Coronary artery (tissue), 2 donors: Measurements from ENCODE around the gene VAMP5.
A peak's percentile ranks its signal among the peaks of the same experiment; 100 is the strongest.

Experiments
- DNase-seq: peaks from one replicate; pipeline ENCODE4 v3.0.0-alpha.2; 2017; ENCODE audit warnings: low spot score
- H3K27ac ChIP-seq, 2 donors: fragments of 200-600 bp; sonication (generic); one replicate each; pipeline ENCODE4 v1.5.1; 2016 to 2019
- H3K4me3 ChIP-seq: fragments of 200-600 bp; sonication (generic); 2 replicates; pipeline ENCODE4 v1.5.1; 2016; ENCODE audit warnings: mild to moderate bottlenecking, moderate library complexity
- TF ChIP-seq, protein P1 (sequence below): fragments of 200-600 bp; sonication (generic); IDR thresholded peaks from one replicate; pipeline ENCODE4 v1.5.1; 2019; ENCODE audit warnings: antibody characterized with exemption

VAMP5 gene, protein sequence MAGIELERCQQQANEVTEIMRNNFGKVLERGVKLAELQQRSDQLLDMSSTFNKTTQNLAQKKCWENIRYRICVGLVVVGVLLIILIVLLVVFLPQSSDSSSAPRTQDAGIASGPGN

DNA sequence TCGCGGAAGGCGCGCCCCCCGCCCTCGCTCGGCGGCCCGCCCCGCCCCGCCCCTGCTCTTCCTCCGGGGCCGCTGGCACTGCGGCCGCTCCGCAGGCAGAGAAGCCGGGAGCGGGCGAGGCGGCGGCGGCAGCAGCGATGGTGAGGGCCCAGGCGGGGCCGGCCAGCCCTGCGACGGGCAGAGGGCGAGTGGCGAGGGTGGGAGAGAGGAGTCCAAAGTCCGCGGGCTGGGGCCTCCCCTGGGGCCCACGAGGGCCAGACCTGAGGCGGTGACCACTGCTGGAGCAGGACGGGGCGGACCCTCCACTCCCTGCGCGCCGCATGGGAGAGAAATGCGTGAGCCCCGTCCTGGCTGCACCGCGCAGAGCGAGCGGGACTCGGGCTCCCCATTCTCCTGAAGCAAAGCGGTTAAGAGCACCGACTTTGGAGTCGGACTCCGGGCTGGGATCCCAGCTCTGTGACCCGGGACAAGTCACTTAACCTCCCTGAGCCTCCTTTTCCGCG, at the start of gene VAMP5:
Gene VAMP5 (plus strand): TSS at position 78 of the 503 bp plus-strand sequence. CDS start 60 bp downstream, at position 138.
- DNase-seq, result no peak

DNA sequence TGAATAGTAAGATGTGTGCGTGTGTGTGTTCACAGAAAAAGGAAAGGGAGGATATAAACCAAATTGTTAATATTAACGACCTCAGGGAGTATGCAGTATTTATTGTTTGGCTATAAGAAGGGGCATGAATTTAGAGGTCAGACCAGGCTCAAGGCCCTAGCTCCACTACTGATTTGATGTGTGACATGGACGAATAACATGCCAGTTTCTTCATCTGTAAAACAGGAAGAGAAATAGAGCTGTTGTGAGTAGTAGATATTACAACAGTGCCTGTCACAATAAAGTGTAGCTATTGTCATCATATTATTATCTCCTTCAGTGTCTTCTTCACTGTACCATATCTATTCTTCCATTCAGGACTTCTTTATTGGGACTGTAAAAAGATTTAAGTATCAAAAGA, 49.4 kb upstream of the VAMP5 start:
- TF ChIP-seq, protein P1, sequence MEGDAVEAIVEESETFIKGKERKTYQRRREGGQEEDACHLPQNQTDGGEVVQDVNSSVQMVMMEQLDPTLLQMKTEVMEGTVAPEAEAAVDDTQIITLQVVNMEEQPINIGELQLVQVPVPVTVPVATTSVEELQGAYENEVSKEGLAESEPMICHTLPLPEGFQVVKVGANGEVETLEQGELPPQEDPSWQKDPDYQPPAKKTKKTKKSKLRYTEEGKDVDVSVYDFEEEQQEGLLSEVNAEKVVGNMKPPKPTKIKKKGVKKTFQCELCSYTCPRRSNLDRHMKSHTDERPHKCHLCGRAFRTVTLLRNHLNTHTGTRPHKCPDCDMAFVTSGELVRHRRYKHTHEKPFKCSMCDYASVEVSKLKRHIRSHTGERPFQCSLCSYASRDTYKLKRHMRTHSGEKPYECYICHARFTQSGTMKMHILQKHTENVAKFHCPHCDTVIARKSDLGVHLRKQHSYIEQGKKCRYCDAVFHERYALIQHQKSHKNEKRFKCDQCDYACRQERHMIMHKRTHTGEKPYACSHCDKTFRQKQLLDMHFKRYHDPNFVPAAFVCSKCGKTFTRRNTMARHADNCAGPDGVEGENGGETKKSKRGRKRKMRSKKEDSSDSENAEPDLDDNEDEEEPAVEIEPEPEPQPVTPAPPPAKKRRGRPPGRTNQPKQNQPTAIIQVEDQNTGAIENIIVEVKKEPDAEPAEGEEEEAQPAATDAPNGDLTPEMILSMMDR, result no peak
- Histone ChIP-seq H3K27ac (peak overlapping the region; percentile 29 to 50), H3K4me3 (no peak overlapping the region)
- no peak for DNase-seq

More for the DNA sequence above, at the start of gene VAMP5:
- Histone ChIP-seq H3K4me3 (peak within 1 kb of the TSS; percentile 92), H3K27ac (peak within 1 kb of the TSS; percentile 83 to 96)
- TF ChIP-seq, protein P1, result no peak

DNA sequence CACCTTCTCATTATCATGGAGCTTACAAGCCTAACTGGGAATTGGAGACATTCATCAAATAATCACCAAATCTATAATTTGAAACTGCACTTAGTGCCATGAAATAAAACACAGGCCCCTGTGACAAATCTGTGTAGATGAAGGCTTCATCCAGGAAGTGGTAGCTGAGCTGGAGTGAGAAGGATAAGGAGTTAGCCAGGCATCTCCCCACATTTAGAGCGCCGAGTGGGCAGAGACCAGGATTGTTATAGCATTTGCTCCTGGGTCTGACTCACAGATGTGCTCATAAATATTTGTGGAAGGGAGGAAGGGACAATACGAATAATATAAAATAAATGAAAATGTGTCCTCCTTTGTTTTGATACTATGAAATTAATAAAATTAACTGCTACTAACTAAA, 47.8 kb upstream of the VAMP5 start:
- H3K27ac ChIP-seq, result peak overlapping the region; percentile 97 to 100
- H3K4me3 ChIP-seq, result no peak overlapping the region
- TF ChIP-seq, protein P1, result no peak
- DNase-seq, result no peak

DNA sequence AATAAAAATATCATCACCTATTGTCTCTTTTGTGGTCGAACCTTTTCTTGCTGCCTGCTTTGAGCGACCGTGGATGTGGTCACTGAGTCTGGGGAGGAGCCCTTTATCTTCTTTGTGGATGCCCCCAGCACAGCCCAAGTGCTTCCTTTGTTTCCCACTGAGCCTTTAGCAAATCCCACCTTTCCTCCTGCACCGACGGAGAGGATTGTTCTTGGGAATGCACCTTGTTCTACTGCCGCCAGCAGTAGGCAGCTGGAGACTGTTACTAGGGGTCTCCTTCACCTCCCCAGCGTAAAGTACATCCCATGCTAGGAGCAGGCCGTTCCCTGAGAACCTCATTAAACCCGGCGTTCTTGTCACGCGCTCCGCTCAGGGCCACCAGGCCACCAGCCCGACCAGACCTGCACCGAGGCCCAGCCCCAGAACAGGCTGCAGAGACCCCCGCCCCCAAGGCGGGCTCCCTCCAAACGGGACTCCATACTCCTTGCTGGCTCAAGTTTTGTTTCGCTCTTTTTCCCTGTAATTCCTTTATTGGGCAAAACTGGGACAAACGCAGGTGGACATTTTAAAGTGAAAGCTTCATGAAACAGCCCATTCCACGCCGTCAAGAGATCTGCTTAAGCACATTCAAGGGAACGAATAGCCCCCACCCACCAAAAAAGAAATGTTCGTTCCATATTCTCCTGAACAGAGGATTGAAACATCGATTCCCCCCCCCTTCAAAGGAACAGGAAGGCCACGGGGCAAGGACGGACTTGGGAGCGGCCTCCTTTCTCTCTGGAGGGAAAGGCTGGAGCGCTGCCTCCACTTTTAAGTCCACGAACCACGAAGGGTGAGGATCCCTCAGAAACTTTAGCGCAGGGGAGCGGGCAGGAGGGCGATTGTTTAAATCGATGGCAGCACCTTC, 46.4 kb upstream of the VAMP5 start:
- peak; percentile 81 for DNase-seq
- Histone ChIP-seq H3K27ac (peak overlapping the region; percentile 97 to 100), H3K4me3 (peak overlapping the region; percentile 91)
- TF ChIP-seq, protein P1, result no peak

DNA sequence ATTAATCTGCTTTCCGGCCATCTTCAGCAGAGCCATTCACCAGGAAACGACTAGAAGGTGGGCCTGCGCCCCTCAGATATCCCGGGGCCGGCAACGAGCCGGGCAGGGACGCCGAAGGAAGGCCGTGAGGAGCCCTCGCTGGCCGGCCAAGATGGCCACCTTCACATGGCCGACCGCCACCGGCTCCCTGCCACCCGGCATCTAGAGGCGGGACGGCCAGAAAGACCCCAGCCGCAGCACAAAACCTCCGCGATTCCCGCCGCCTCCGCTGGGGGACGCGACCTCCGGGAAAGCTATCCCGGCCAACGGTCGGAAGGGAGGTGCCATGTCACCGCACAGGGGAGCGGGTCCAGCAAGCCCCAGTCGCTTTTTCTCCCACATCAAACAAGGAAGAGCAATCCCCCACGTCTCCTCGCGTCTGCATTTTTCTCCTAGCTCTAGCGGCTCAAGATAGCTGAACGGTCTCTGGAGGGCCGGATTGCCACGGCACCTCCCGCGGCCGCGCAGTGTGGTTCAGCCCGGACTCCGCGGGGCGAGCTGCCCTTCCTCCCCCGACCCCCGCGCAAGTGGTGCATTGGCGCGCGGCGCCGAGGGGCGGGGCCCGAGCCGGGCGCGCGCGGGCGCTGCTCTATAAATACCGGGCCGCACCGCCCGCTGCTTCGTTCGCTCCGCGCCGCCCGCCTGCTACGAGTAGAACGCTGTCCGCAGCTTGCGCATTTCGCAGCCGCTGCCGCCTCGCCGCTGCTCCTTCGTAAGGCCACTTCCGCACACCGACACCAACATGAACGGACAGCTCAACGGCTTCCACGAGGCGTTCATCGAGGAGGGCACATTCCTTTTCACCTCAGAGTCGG, 45.5 kb upstream of the VAMP5 start, which contains the start of gene MAT2A:
Gene MAT2A (plus strand): TSS at position 662 of the 854 bp plus-strand sequence. CDS start 120 bp downstream, at position 782.
- Histone ChIP-seq H3K27ac (peak within 1 kb of the TSS; percentile 97 to 100), H3K4me3 (peak within 1 kb of the TSS; percentile 91)
- DNase-seq, result peak; percentile 96
- TF ChIP-seq, protein P1, result peak; percentile 53

DNA sequence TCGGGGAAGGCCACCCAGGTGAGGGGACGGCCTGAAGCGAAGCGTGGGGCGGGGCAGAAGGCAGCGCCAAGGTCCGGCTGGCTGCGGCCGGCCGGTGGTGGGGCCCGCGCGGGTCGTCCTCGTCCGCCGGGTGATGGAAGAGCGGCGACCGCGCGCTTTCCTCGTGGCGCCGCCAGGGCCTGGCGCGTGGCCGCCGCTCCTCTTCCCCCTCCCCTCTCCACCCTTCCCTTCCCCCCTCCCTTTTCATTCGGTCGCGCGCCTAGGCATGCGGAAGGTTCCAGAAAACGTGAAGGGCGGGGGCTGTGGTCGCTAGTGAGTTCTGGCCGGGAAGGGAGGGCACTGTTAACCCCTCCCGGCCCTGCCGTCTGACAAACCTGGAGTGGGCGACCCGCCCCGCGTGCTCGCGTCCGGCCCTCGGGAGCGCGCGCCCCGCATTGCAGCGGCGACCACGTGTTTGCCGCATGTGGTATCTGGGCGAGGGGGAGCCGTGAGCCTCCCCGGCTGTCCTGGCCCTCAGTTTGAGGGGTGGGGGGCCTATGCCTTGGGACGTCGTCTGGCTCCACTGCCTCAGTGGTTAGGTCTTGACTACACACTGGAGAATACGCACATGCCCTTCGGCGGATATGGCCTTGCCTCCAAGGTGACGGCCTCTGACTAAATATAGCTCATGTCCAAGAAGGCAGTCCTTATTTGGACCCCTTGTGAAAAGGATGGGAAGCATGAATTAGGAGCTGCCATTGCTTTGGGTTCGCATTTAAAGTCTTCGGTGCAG, 44.7 kb upstream of the VAMP5 start:
- TF ChIP-seq, protein P1, result no peak
- Histone ChIP-seq H3K27ac (peak overlapping the region; percentile 97 to 100), H3K4me3 (peak overlapping the region; percentile 91)
- peak; percentile 89 for DNase-seq
